Measurements from ENCODE around the gene CRACR2A. TPM values are rescaled to one million over a fixed set of nuclear protein-coding genes. Genes with fewer than 3 reads are reported as not detected.

CRACR2A gene
- total RNA-seq = 4.5 and 6.2 TPM in 2 replicates

- DNase-seq (ENCODE audit: low read depth) = no peak
- Histone ChIP-seq H3K36me3 (ENCODE audit: control insufficient read depth, insufficient read depth, low read length) (no peaks in the 10 kb centered on the region), H3K4me3 (ENCODE audit: low read depth, low read length) (peak within 1 kb of the TSS; percentile 32), H3K27me3 (ENCODE audit: control insufficient read depth, insufficient read depth, low read length) (no peaks in the 10 kb centered on the region)
- TF ChIP-seq CTCF (IDR thresholded peaks at IDR 0.05; ENCODE audit: insufficient read depth, low read length, poor library complexity, severe bottlenecking) = peak; percentile 37
Observed at GRCh38 chr12:3752741-3753486, at the start of gene CRACR2A. CRACR2A (minus strand) TSS chr12:3753109; CDS start chr12:3696999, 56,110 bp downstream.

- DNase-seq (ENCODE audit: low read depth) = no peak
- TF ChIP-seq CTCF (IDR thresholded peaks at IDR 0.05; ENCODE audit: insufficient read depth, low read length, poor library complexity, severe bottlenecking) = peak; percentile 9
- Histone ChIP-seq H3K27me3 (ENCODE audit: control insufficient read depth, insufficient read depth, low read length) (no peaks in the 10 kb centered on the region), H3K4me3 (ENCODE audit: low read depth, low read length) (no peak overlapping the region), H3K36me3 (ENCODE audit: control insufficient read depth, insufficient read depth, low read length) (no peaks in the 10 kb centered on the region)
Observed at GRCh38 chr12:3797531-3798048, 44.7 kb upstream of the CRACR2A start.

- Histone ChIP-seq H3K4me3 (ENCODE audit: low read depth, low read length) (no peak overlapping the region), H3K27me3 (ENCODE audit: control insufficient read depth, insufficient read depth, low read length) (no peaks in the 10 kb centered on the region), H3K36me3 (ENCODE audit: control insufficient read depth, insufficient read depth, low read length) (no peaks in the 10 kb centered on the region)
- DNase-seq (ENCODE audit: low read depth) = no peak
- TF ChIP-seq CTCF (IDR thresholded peaks at IDR 0.05; ENCODE audit: insufficient read depth, low read length, poor library complexity, severe bottlenecking) = no peak
Observed at GRCh38 chr12:3795492-3796133, 42.7 kb upstream of the CRACR2A start.

GRCh38 chr12:3795066-3795465 is 42.2 kb upstream of the CRACR2A start:
- TF ChIP-seq CTCF (IDR thresholded peaks at IDR 0.05; ENCODE audit: insufficient read depth, low read length, poor library complexity, severe bottlenecking) = no peak
- no peak overlapping the region for H3K4me3 ChIP-seq (ENCODE audit: low read depth, low read length)
- no peak for DNase-seq (ENCODE audit: low read depth)
- H3K27me3 ChIP-seq (ENCODE audit: control insufficient read depth, insufficient read depth, low read length) = no peaks in the 10 kb centered on the region
- no peaks in the 10 kb centered on the region for H3K36me3 ChIP-seq (ENCODE audit: control insufficient read depth, insufficient read depth, low read length)

GRCh38 chr12:3792623-3793288 is 39.8 kb upstream of the CRACR2A start:
- DNase-seq (ENCODE audit: low read depth) = no peak

More at GRCh38 chr12:3792623-3793288, 39.8 kb upstream of the CRACR2A start:
- Histone ChIP-seq H3K27me3 (ENCODE audit: control insufficient read depth, insufficient read depth, low read length) (no peaks in the 10 kb centered on the region), H3K36me3 (ENCODE audit: control insufficient read depth, insufficient read depth, low read length) (no peaks in the 10 kb centered on the region), H3K4me3 (ENCODE audit: low read depth, low read length) (no peak overlapping the region)
- TF ChIP-seq CTCF (IDR thresholded peaks at IDR 0.05; ENCODE audit: insufficient read depth, low read length, poor library complexity, severe bottlenecking) = no peak
